Stimulated activated CD4-positive, alpha-beta T cell treated with anti-CD3 and anti-CD28 coated beads, Interleukin-12 subunit alpha, Interleukin-12 subunit beta, amount 100 ng/mL, for 4 hours (primary cell): ENCODE data around the gene CENPB.
"Not testable (repeated sequence)": the region's sequence is repeated elsewhere in the genome, so short reads cannot be mapped to it uniquely, and the experiment has no call there.

Source experiments
- DNase-seq: peaks from one replicate; pipeline ENCODE4 v3.0.0-alpha.2; 2020

CENPB gene

GRCh38 chr20:3808544-3808943, 22.0 kb upstream of the CENPB start:
- no peak for DNase-seq

- DNase-seq: no peak
These were observed 18.2 kb upstream of the CENPB start for GRCh38 chr20:3804781-3805180.

- DNase-seq: no peak
These were observed 17.8 kb upstream of the CENPB start for GRCh38 chr20:3804254-3804751.

- no peak for DNase-seq
These were observed 17.3 kb upstream of the CENPB start for GRCh38 chr20:3803854-3804253.

GRCh38 chr20:3803289-3803688, 16.7 kb upstream of the CENPB start:
- DNase-seq: no peak

GRCh38 chr20:3802524-3803239, 16.1 kb upstream of the CENPB start:
- DNase-seq: no peak

GRCh38 chr20:3801846-3802245, 15.3 kb upstream of the CENPB start:
- no peak for DNase-seq

GRCh38 chr20:3801299-3801698, 14.8 kb upstream of the CENPB start:
- no peak for DNase-seq

GRCh38 chr20:3800878-3801260, 14.3 kb upstream of the CENPB start:
- no peak for DNase-seq

GRCh38 chr20:3800256-3800877, 13.8 kb upstream of the CENPB start:
- no peak for DNase-seq

- no peak for DNase-seq
These were observed 12.3 kb upstream of the CENPB start for GRCh38 chr20:3798908-3799248.

- DNase-seq: no peak
These were observed 11.8 kb upstream of the CENPB start for GRCh38 chr20:3798373-3798768.

GRCh38 chr20:3797592-3798372, 11.2 kb upstream of the CENPB start:
- DNase-seq: no peak

- DNase-seq: no peak
These were observed 10.6 kb upstream of the CENPB start for GRCh38 chr20:3797226-3797545.

- no peak for DNase-seq
These were observed 10.1 kb upstream of the CENPB start for GRCh38 chr20:3796477-3797225.

GRCh38 chr20:3795511-3796468, 9.2 kb upstream of the CENPB start, which contains the start of gene CDC25B:
Gene CDC25B (plus strand): TSS chr20:3796310. CDS start chr20:3796532, 222 bp downstream.
- peak; percentile 88 for DNase-seq

GRCh38 chr20:3794701-3795420, 8.3 kb upstream of the CENPB start:
- no peak for DNase-seq

GRCh38 chr20:3794168-3794567, 7.6 kb upstream of the CENPB start:
- DNase-seq: not testable (repeated sequence)

GRCh38 chr20:3789201-3789600, 2.7 kb upstream of the CENPB start:
- DNase-seq: not testable (repeated sequence)

- DNase-seq: no peak
These were observed 2.2 kb upstream of the CENPB start for GRCh38 chr20:3788685-3789155.
